SK-N-SH (cell line): ENCODE results near the gene CCL21. TPM values are rescaled to one million over a fixed set of nuclear protein-coding genes. Genes with fewer than 3 reads are reported as not detected.

Source experiments
- CTCF ChIA-PET: fragments of 300-600, 350-600 bp; formaldehyde crosslinking; extraction: SDS; loops from one replicate; lab custom pipeline; 2021; lab: Yijun Ruan, JAX
- POLR2A ChIA-PET: fragments of 350-600 bp; sonication (Branson Sonifier 250); formaldehyde crosslinking; extraction: SDS; loops from one replicate; lab custom pipeline; 2020; ENCODE audit warnings: antibody characterized with exemption, inconsistent platforms; lab: Yijun Ruan, JAX
- DNase-seq: peaks from one replicate; pipeline ENCODE4 v3.0.0; 2012
- H2AFZ ChIP-seq: fragments of 200-600 bp; sonication (generic); 2 replicates; pipeline ENCODE4 v1.8.1; 2016; ENCODE audit warnings: antibody characterized with exemption, mild to moderate bottlenecking, low read depth
- H3F3A ChIP-seq: fragments of 200-600 bp; sonication (generic); replicated peaks from 2 replicates; pipeline ENCODE3; 2016; ENCODE audit warnings: antibody characterized with exemption, mild to moderate bottlenecking; ENCODE audit not compliant: insufficient read depth
- H3K27ac ChIP-seq, 2 experiments: fragments of 200-500 bp in 1 of 2; fragments of 200-600 bp in 1 of 2; sonication (Bioruptor generic) in 1 of 2; sonication (generic), shearing (Covaris generic) in 1 of 2; 2 replicates each; pipeline versions ENCODE4 v1.5.1 to v1.6.1; 2014 to 2016; ENCODE audit warnings: low read depth in 2 of 2, inconsistent platforms in 1 of 2, low read length in 1 of 2, mild to moderate bottlenecking in 1 of 2, mixed read lengths in 1 of 2
- H3K27me3 ChIP-seq: fragments of 200-600 bp; sonication (generic), shearing (Covaris generic); 2 replicates; pipeline ENCODE4 v1.6.1; 2016; ENCODE audit warnings: mixed run types; ENCODE audit not compliant: insufficient read depth
- H3K36me3 ChIP-seq, 2 experiments: fragments of 200-500 bp in 1 of 2; fragments of 200-600 bp in 1 of 2; sonication (Bioruptor generic) in 1 of 2; sonication (generic) in 1 of 2; replicated peaks in 1 of 2; 2 replicates each; pipeline versions ENCODE3 to v1.5.1; 2014 to 2016; ENCODE audit warnings: low read length in 1 of 2, mild to moderate bottlenecking in 1 of 2; ENCODE audit not compliant: insufficient read depth in 2 of 2, control insufficient read depth in 1 of 2
- H3K4me1 ChIP-seq, 2 experiments: fragments of 200-500 bp in 1 of 2; fragments of 200-600 bp in 1 of 2; sonication (Bioruptor generic) in 1 of 2; sonication (generic), shearing (Covaris generic) in 1 of 2; 2 replicates each; pipeline versions ENCODE4 v1.5.1 to v1.6.1; 2014 to 2016; ENCODE audit warnings: low read depth in 1 of 2, low read length in 1 of 2, mixed run types in 1 of 2; ENCODE audit not compliant: insufficient read depth in 2 of 2, control insufficient read depth in 1 of 2
- H3K4me2 ChIP-seq: fragments of 200-600 bp; sonication (generic), shearing (Covaris generic); 2 replicates; pipeline ENCODE4 v1.6.1; 2017; ENCODE audit warnings: mixed run types
- H3K4me3 ChIP-seq, 2 experiments: fragments of 200-500 bp in 1 of 2; fragments of 200-600 bp in 1 of 2; sonication (Bioruptor generic) in 1 of 2; sonication (generic), shearing (Covaris generic) in 1 of 2; 2 replicates each; pipeline versions ENCODE4 v1.5.1 to v1.8.1; 2014 to 2016; ENCODE audit warnings: low read depth in 2 of 2, inconsistent platforms in 1 of 2, low read length in 1 of 2, mild to moderate bottlenecking in 1 of 2, mixed read lengths in 1 of 2, moderate library complexity in 1 of 2
- H3K79me2 ChIP-seq: fragments of 200-600 bp; sonication (generic); 2 replicates; pipeline ENCODE4 v1.8.1; 2017; ENCODE audit warnings: mild to moderate bottlenecking; ENCODE audit not compliant: insufficient read depth
- H3K9ac ChIP-seq: fragments of 200-600 bp; sonication (generic); 2 replicates; pipeline ENCODE4 v1.6.1; 2017; ENCODE audit warnings: mixed run types
- H3K9me2 ChIP-seq: fragments of 200-600 bp; sonication (generic); 2 replicates; pipeline ENCODE4 v1.6.1; 2017; ENCODE audit warnings: mixed run types
- H3K9me3 ChIP-seq: fragments of 200-600 bp; sonication (generic); 2 replicates; pipeline ENCODE4 v1.6.1; 2017; ENCODE audit warnings: mixed run types, mild to moderate bottlenecking, moderate library complexity
- H4K20me1 ChIP-seq: fragments of 200-600 bp; sonication (generic); 2 replicates; pipeline ENCODE4 v1.6.1; 2017; ENCODE audit warnings: mild to moderate bottlenecking, mixed run types; ENCODE audit not compliant: insufficient read depth
- FOSL2 ChIP-seq: IDR thresholded peaks from 2 replicates; pipeline ENCODE4 v1.4.0; 2012; ENCODE audit warnings: low read depth, mild to moderate bottlenecking, moderate library complexity, borderline replicate concordance
- FOXJ3 ChIP-seq: sonication (generic); formaldehyde crosslinking; IDR thresholded peaks from 2 replicates; pipeline ENCODE4 v1.5.1; 2020; ENCODE audit warnings: mild to moderate bottlenecking, missing genetic modification reagents
- GABPA ChIP-seq: IDR thresholded peaks from 2 replicates; pipeline ENCODE4 v1.4.0; 2012; ENCODE audit warnings: low read depth, mild to moderate bottlenecking
- JUND ChIP-seq: IDR thresholded peaks from 2 replicates; pipeline ENCODE4 v1.4.0; 2012
- MEF2A ChIP-seq: IDR thresholded peaks from 2 replicates; pipeline ENCODE4 v1.4.0; 2012; ENCODE audit warnings: low read depth, borderline replicate concordance
- MXI1 ChIP-seq: IDR thresholded peaks from 2 replicates; pipeline ENCODE4 v1.6.1; 2012; ENCODE audit warnings: mild to moderate bottlenecking, low read depth, low read length, improper control_type of control experiment
- NRF1 ChIP-seq: IDR thresholded peaks from 2 replicates; pipeline ENCODE4 v1.6.1; 2012; ENCODE audit warnings: low read depth, mild to moderate bottlenecking, low read length
- RAD21 ChIP-seq: IDR thresholded peaks from 2 replicates; pipeline ENCODE4 v1.6.1; 2012; ENCODE audit warnings: mild to moderate bottlenecking, low read length
- RCOR1 ChIP-seq: fragments of 150-350 bp; IDR thresholded peaks from 2 replicates; pipeline ENCODE4 v1.6.1; 2017; ENCODE audit warnings: antibody characterized with exemption, low read length
- RXRA ChIP-seq: IDR thresholded peaks from 2 replicates; pipeline ENCODE4 v1.4.0; 2012; ENCODE audit warnings: low read depth, mild to moderate bottlenecking, borderline replicate concordance
- SMC3 ChIP-seq: IDR thresholded peaks from 2 replicates; pipeline ENCODE4 v1.6.1; 2012; ENCODE audit warnings: low read depth, low read length, improper control_type of control experiment
- YY1 ChIP-seq: IDR thresholded peaks from 2 replicates; pipeline ENCODE4 v1.4.0; 2012; ENCODE audit warnings: low read depth, mild to moderate bottlenecking
- WGBS: methylation state at CpG from one replicate; pipeline ENCODE4 v1.1.6; 2017; ENCODE audit warnings: low lambda C conversion rate; 5-methylcytosine and 5-hydroxymethylcytosine counted together
- polyA plus RNA-seq, 3 experiments: library from polyadenylated mRNA; depleted of rRNA; stranded (reverse); fragments of >200 nt; gene quantifications; 2 replicates each; pipeline ENCODE4 v1.2.3, GENCODE V29; 2012
- TF ChIP-seq, protein P1 (sequence below): fragments of 150-350 bp; IDR thresholded peaks from 2 replicates; pipeline ENCODE4 v1.6.1; 2016; ENCODE audit warnings: mild to moderate bottlenecking, low read depth, low read length
- TF ChIP-seq, protein P2 (sequence below): IDR thresholded peaks from 2 replicates; pipeline ENCODE4; 2012
- TF ChIP-seq, protein P3 (sequence below): fragments of 150-350 bp; IDR thresholded peaks from 2 replicates; pipeline ENCODE4 v1.6.1; 2017; ENCODE audit warnings: antibody characterized with exemption, low read length, low read depth, borderline replicate concordance
- TF ChIP-seq, protein P4 (sequence below): fragments of 200-600 bp; sonication (generic); IDR thresholded peaks from 2 replicates; pipeline ENCODE4 v1.6.1; 2017; ENCODE audit warnings: antibody characterized with exemption, mild to moderate bottlenecking, moderate library complexity

Gene CCL21
- polyA plus RNA-seq, 1 of the 3 experiments (the other 2 are of a cell fraction): not detected

DNA sequence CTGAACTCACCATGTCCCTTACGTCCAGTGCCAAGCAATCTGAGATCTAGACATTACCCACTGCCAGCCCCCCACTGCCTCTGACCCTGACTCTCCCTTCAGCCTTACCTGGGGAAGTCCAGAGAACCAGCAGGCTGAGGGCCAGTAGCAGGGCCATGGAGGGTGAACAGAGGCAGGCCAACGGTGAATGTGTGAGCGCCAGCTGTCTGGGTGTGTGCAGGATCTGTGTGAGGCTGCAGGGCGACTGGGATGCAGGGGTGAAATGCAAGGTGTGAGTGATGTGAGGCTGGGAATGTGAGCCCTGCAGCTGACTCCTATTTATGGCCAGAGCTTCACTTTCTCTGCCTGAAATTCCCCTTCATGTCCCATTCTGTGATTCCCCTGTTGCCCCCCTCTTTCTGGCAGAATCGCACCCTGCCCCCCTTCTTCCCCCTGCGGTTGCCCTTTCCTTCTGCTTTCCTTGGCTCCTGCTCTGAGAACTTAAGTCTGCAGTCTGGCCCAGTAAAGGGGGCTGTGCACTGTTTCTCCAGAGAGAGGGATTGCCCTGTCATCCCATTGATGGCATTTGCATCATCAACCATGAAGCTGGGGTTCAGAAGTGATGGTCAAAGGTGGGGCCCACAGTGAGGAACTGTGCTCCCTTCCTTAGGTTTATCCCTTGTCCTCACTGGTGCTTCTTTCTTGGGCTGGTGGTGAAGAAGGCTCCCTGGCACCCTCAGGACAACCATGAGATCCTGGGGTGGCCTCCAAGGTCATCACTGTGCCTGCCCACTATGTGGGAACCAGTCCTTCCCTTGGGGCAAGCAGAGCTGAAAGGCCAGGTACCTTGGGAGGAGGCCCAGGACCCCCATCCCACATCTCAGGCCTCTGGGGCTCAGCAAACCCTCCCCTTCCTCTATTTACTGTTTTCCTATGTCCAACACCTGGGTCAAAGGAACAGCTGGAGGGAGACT is 18.7 kb downstream of the CCL21 start, which contains the start of gene CCL19:
Gene CCL19, minus strand, starts transcription at position 294 of the 953 bp plus-strand sequence. Its CDS starts 137 bp downstream, at position 157.
- ChIA-PET POLR2A (no interaction called here), CTCF (interaction anchor here (0.8 to 3.1 kb wide), 4 partner anchors 11 to 26 kb away, joined by 3 to 26 read pairs (median 6); no protein-coding TSS in a partner anchor)
- TF ChIP-seq, protein P1, sequence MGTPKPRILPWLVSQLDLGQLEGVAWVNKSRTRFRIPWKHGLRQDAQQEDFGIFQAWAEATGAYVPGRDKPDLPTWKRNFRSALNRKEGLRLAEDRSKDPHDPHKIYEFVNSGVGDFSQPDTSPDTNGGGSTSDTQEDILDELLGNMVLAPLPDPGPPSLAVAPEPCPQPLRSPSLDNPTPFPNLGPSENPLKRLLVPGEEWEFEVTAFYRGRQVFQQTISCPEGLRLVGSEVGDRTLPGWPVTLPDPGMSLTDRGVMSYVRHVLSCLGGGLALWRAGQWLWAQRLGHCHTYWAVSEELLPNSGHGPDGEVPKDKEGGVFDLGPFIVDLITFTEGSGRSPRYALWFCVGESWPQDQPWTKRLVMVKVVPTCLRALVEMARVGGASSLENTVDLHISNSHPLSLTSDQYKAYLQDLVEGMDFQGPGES: no peak
- TF ChIP-seq YY1 (no peak), NRF1 (no peak), FOXJ3 (CRISPR knock-in tag) (no peak), MEF2A (no peak), SMC3 (no peak), RAD21 (no peak), MXI1 (no peak), GABPA (no peak), FOSL2 (no peak), JUND (no peak), RXRA (no peak), RCOR1 (no peak)
- TF ChIP-seq, protein P2, sequence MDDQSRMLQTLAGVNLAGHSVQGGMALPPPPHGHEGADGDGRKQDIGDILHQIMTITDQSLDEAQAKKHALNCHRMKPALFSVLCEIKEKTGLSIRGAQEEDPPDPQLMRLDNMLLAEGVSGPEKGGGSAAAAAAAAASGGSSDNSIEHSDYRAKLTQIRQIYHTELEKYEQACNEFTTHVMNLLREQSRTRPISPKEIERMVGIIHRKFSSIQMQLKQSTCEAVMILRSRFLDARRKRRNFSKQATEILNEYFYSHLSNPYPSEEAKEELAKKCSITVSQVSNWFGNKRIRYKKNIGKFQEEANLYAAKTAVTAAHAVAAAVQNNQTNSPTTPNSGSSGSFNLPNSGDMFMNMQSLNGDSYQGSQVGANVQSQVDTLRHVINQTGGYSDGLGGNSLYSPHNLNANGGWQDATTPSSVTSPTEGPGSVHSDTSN: no peak
- TF ChIP-seq, protein P3, sequence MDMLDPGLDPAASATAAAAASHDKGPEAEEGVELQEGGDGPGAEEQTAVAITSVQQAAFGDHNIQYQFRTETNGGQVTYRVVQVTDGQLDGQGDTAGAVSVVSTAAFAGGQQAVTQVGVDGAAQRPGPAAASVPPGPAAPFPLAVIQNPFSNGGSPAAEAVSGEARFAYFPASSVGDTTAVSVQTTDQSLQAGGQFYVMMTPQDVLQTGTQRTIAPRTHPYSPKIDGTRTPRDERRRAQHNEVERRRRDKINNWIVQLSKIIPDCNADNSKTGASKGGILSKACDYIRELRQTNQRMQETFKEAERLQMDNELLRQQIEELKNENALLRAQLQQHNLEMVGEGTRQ: no peak
- TF ChIP-seq, protein P4, sequence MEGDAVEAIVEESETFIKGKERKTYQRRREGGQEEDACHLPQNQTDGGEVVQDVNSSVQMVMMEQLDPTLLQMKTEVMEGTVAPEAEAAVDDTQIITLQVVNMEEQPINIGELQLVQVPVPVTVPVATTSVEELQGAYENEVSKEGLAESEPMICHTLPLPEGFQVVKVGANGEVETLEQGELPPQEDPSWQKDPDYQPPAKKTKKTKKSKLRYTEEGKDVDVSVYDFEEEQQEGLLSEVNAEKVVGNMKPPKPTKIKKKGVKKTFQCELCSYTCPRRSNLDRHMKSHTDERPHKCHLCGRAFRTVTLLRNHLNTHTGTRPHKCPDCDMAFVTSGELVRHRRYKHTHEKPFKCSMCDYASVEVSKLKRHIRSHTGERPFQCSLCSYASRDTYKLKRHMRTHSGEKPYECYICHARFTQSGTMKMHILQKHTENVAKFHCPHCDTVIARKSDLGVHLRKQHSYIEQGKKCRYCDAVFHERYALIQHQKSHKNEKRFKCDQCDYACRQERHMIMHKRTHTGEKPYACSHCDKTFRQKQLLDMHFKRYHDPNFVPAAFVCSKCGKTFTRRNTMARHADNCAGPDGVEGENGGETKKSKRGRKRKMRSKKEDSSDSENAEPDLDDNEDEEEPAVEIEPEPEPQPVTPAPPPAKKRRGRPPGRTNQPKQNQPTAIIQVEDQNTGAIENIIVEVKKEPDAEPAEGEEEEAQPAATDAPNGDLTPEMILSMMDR: no peak
- no peak within 1 kb of the TSS for H3K4me3 ChIP-seq
- no peaks in the 10 kb centered on the region for H3K9me3 ChIP-seq
- H3K27me3 ChIP-seq: no peaks in the 10 kb centered on the region
- no peaks in the 10 kb centered on the region for H3K9me2 ChIP-seq
- DNase-seq: no peak
- H2AFZ ChIP-seq: no peak within 1 kb of the TSS
- H3K4me2 ChIP-seq: no peak within 1 kb of the TSS
- H3F3A ChIP-seq: no peaks in the 10 kb centered on the region
- H4K20me1 ChIP-seq: no peaks in the 10 kb centered on the region
- 59% methylated on average over 3 of the region's 6 CpGs for WGBS
- H3K79me2 ChIP-seq: no peaks in the 10 kb centered on the region
- H3K9ac ChIP-seq: no peak within 1 kb of the TSS
- no peaks in the 10 kb centered on the region; a peak in 1 of 4 replicates for H3K4me1 ChIP-seq
- no peak within 1 kb of the TSS for H3K27ac ChIP-seq
- no peaks in the 10 kb centered on the region for H3K36me3 ChIP-seq
